ENCODE data around the gene SCO2. TPM values are rescaled to one million over a fixed set of nuclear protein-coding genes. Genes with fewer than 3 reads are reported as not detected.
A peak's percentile ranks its signal among the peaks of the same experiment; 100 is the strongest.

Gene SCO2
- total RNA-seq, 6 experiments from 2014 or later: 0.80 to 4.2 (median 2.5) TPM; not detected in 2

DNA sequence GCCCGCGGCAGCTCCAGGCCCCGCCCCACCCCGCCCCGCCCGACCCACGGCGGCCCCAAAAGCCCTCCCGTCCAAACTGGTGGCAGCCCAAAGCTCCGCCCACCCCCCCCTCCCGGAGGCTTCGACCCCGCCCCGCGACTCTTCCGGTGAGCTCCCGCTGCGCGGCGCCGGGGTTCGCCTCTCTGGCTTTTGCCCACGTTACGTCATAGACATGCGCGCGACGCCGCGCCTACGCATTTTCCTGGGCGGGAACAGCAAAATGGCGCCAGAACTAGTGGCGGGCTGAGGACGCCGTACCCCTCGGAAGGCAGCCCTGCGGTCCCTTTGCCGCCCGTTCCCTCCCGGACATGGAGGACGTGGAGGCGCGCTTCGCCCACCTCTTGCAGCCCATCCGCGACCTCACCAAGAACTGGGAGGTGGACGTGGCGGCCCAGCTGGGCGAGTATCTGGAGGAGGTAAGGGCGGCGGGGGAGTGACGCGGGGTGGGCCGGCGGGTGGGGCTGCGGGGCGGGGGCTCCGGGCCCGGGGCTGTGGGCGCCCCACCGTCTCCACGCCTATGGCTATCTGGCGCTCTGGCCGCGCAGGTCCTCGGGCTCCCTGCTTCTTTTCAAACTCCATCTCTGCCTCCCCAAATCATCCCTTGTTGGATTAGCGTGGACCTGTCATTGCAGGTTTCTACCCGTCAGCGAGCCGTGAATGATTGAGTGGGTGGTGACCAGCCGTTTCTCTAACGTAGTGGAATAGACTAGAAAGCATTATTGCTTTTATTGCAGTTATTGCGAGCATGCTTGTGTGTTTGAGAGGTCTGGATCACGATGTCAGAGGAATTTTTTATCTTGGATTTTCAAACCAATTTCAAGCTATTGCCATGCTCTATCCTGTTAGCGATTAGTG, 17.2 kb downstream of the SCO2 start, which contains the start of gene NCAPH2:
Gene NCAPH2, plus strand, starts transcription at position 234 of the 894 bp plus-strand sequence. Its CDS starts 114 bp downstream, at position 348.
- TF ChIP-seq, protein P1, sequence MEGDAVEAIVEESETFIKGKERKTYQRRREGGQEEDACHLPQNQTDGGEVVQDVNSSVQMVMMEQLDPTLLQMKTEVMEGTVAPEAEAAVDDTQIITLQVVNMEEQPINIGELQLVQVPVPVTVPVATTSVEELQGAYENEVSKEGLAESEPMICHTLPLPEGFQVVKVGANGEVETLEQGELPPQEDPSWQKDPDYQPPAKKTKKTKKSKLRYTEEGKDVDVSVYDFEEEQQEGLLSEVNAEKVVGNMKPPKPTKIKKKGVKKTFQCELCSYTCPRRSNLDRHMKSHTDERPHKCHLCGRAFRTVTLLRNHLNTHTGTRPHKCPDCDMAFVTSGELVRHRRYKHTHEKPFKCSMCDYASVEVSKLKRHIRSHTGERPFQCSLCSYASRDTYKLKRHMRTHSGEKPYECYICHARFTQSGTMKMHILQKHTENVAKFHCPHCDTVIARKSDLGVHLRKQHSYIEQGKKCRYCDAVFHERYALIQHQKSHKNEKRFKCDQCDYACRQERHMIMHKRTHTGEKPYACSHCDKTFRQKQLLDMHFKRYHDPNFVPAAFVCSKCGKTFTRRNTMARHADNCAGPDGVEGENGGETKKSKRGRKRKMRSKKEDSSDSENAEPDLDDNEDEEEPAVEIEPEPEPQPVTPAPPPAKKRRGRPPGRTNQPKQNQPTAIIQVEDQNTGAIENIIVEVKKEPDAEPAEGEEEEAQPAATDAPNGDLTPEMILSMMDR (IDR thresholded peaks at IDR 0.05): no peak
- TF ChIP-seq POLR2A (IDR thresholded peaks at IDR 0.05): peak; percentile 56
- Histone ChIP-seq H3K9me3 (no peaks in the 10 kb centered on the region), H3K4me1 (peaks cover 0 to 10% (median 4%) of the 10 kb centered on the region in 4 donors), H3K27ac (peak within 1 kb of the TSS; percentile 70 to 78 (median 73)), H3K27me3 (no peaks in the 10 kb centered on the region), H3K4me3 (peak within 1 kb of the TSS; percentile 90 to 93 (median 93)), H3K36me3 (peaks cover 0 to 12% (median under 1%) of the 10 kb centered on the region in 4 donors)
- under 1% methylated on average over 22 of the region's 76 CpGs for WGBS (ENCODE audit: insufficient coverage, low coverage, low lambda C conversion rate, missing lambda C conversion rate)
- ATAC-seq (peak; percentile 80 to 89 (median 80)), DNase-seq (peak; percentile 97 to 98 (median 97))
- intact Hi-C loops (cut with DNase I): no loop called here

DNA sequence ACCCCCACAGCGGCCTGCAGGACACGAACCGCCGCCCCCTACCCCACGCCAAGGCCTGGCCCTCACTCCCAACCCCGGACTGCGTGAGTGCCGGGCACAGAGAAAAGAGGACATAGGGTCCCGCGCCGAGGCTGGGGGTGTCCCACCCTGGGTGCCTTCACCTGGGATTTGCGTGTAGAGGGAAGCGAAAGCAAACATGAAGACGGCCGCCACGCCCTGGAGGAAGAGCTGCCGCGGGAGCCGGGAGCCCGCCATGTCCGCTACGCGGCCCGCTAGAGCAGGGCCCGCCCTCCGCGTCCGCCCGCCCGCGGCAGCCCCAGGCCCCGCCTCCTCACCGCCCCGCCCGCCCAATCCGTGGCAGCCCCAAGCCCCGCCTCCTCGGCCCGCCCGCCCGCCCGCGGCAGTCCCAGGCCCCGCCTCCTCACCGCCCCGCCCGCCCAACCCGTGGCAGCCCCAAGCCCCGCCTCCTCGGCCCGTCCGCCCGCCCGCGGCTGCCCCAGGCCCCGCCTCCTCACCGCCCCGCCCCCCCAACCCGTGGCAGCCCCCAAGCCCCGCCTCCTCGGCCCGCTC, 17.9 kb downstream of the SCO2 start, which contains the start of gene LMF2:
Gene LMF2, minus strand, starts transcription at position 282 of the 570 bp plus-strand sequence. Its CDS starts 27 bp downstream, at position 255.
- Histone ChIP-seq H3K4me3 (peak within 1 kb of the TSS; percentile 90 to 93 (median 93)), H3K9me3 (no peaks in the 10 kb centered on the region), H3K27ac (peak within 1 kb of the TSS; percentile 70 to 78 (median 73)), H3K36me3 (peaks cover 0 to 16% (median 3%) of the 10 kb centered on the region in 4 donors), H3K27me3 (no peaks in the 10 kb centered on the region), H3K4me1 (peaks cover 0 to 10% (median 4%) of the 10 kb centered on the region in 4 donors)
- peak; percentile 78 to 85 (median 82) for ATAC-seq
- peak; percentile 91 to 95 (median 95) for DNase-seq
- WGBS (ENCODE audit: insufficient coverage, low coverage, low lambda C conversion rate, missing lambda C conversion rate): 1% methylated on average over 16 of the region's 62 CpGs
- TF ChIP-seq POLR2A (IDR thresholded peaks at IDR 0.05): peak; percentile 51
- TF ChIP-seq, protein P1 (IDR thresholded peaks at IDR 0.05): no peak
- intact Hi-C loops (cut with DNase I): no loop called here

DNA sequence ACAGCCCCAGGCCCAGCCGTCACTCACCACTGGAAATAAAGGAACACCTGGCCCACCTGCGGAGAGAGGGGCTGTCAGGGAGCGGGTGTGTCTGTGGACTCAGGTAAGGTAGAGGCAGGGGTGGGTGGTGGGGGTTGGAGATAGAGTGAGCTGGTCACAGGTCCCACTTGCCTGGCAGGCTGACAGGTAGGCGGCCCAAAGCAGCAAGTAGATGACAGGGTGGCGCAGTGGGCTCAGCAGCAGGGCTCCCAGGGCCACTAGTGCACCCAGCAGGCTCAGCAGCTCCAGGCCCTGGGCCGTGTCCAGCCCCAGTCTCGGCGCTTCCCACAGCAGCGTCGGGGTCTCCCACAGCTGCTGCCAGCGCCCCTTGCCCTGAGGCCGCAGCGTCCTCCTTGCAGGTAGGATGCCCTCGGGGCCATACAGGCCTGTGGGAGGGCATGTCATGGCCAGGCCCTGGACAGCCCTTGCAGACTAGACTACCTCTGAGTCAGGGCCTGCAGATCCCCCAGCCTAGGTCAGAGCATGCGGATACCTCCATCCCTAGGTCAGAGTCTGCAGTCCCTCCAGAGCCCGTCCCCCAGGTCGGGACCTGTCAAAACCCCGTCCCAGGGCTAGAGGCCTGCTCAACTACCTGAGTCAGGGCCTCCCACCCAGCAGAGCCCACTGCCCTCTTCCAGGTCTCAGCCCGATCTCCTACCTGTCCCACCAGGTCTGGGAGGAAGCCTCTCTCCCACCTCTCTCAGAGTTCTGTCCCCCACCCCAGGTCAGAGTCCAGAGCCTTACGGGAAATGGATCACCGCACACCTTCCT, 18.6 kb downstream of the SCO2 start:
- no peak for TF ChIP-seq POLR2A (IDR thresholded peaks at IDR 0.05)
- TF ChIP-seq, protein P1 (IDR thresholded peaks at IDR 0.05): no peak
- peak overlapping the region; percentile 90 to 93 (median 93) for H3K4me3 ChIP-seq
- peak in 1 of 3 donors; percentile 56 for DNase-seq
- no peaks in the 10 kb centered on the region for H3K27me3 ChIP-seq
- peaks cover 0 to 10% (median 4%) of the 10 kb centered on the region in 4 donors for H3K4me1 ChIP-seq
- H3K27ac ChIP-seq: peak overlapping the region; percentile 47 to 69 (median 64)
- intact Hi-C loops (cut with DNase I): no loop called here
- WGBS (ENCODE audit: insufficient coverage, low coverage, low lambda C conversion rate, missing lambda C conversion rate): 3% methylated on average over 4 of the region's 21 CpGs
- peaks cover 0 to 17% (median 3%) of the 10 kb centered on the region in 4 donors for H3K36me3 ChIP-seq
- no peaks in the 10 kb centered on the region for H3K9me3 ChIP-seq
- peak in 3 of 4 donors; percentile 0 to 8 (median 1) for ATAC-seq

Data from right lobe of liver (tissue), 6 donors.